ENCODE measurements around the gene SLC50A1.

GRCh38 chr1:155137154-155137949 lies 1.7 kb downstream of the SLC50A1 start:
- TF ChIP-seq CTCF (conservative IDR thresholded peaks at IDR 0.05 in 1 of 2, IDR thresholded peaks at IDR 0.05 in 1 of 2; ENCODE audit: low read depth in 1 of 2, low read length in 2 of 2) = no peak
- no peak for TF ChIP-seq EZH2 (IDR thresholded peaks at IDR 0.05; ENCODE audit: low read length, missing control alignments)
